Uterus (tissue), 2 donors: Measurements from ENCODE around the gene PPFIA3.

Experiments
- POLR2A ChIP-seq, 2 donors: fragments of 450-650 bp; IDR thresholded peaks; one replicate each; pipeline ENCODE4 v1.6.1; 2016; ENCODE audit warnings: antibody characterized with exemption in 2 of 2, mild to moderate bottlenecking in 1 of 2, moderate library complexity in 1 of 2
- TF ChIP-seq, protein P1 (sequence below), 4 experiments: fragments of 200-600 bp in 2 of 4; fragments of 450-650 bp in 2 of 4; sonication (generic) in 2 of 4; IDR thresholded peaks; one replicate each; pipeline ENCODE4 v1.5.1; 2016 to 2019; ENCODE audit warnings: antibody characterized with exemption in 4 of 4, mild to moderate bottlenecking in 2 of 4, moderate library complexity in 1 of 4

DNA sequence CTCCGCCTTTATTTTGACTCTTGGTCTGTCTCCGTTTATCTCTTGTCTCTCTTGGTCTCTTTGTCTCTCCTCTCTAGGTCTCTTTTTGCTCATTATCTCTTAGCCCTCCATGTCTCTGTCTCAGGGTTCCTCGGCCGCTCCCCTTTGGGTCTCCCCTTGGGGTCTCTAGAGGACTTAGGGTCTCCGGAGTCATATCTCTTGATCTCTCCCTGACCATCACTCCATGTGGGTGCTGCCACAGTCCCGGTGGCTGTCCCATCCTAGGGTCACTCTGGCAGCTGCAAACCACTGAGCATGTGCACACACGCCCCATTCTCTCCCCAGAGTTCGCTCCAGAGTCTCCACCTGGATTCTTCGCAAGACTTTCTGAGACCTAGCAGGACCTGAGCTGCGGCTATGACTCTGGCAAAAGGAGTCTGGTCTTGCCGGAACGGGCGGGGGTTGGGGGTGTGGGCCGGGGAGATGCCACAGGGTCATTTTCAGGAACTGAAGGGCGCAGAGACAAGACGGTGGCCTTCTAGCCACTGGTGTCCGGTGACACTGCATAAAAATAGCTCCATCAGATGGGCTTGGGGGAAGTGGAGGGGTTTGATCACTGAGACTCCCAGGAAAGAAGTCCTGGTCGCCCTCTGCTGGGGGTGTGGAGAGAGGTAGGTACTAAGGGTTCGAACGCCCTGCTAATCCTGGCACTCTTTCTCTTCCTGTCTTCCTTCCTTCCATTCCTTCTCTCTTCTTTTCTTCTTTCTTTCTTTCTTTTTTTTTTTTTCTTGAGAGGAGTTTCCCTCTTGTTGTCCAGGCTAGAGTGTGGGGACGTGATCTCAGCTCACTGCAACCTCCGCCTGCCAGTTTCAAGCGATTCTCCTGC, 45.6 kb upstream of the PPFIA3 start:
- TF ChIP-seq, protein P1, sequence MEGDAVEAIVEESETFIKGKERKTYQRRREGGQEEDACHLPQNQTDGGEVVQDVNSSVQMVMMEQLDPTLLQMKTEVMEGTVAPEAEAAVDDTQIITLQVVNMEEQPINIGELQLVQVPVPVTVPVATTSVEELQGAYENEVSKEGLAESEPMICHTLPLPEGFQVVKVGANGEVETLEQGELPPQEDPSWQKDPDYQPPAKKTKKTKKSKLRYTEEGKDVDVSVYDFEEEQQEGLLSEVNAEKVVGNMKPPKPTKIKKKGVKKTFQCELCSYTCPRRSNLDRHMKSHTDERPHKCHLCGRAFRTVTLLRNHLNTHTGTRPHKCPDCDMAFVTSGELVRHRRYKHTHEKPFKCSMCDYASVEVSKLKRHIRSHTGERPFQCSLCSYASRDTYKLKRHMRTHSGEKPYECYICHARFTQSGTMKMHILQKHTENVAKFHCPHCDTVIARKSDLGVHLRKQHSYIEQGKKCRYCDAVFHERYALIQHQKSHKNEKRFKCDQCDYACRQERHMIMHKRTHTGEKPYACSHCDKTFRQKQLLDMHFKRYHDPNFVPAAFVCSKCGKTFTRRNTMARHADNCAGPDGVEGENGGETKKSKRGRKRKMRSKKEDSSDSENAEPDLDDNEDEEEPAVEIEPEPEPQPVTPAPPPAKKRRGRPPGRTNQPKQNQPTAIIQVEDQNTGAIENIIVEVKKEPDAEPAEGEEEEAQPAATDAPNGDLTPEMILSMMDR (IDR thresholded peaks at IDR 0.05), result no peak
- no peak for TF ChIP-seq POLR2A (IDR thresholded peaks at IDR 0.05)
